ENCODE results near the gene AFF3.
A peak's percentile ranks its signal among the peaks of the same experiment; 100 is the strongest.

The AFF3 gene

DNA sequence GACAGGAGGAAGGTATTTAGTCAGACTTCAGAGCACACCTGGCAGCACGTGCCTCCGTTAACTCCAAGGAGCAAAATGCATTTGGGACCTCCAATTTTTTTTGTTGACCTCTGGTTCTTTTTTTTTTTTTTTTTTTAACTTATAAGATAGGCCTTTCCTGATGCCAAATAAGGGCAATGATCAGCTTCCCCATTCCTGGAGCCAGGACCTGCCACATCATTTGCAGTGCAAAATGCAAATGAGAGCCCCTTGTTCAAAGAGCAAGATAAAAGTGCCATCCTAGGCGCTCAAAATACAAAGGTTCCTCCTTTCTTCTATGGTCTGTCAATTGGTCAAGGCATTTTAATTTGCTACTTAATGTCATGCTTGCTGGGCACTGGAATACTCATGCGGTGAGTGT, 519.4 kb downstream of the AFF3 start:
- H3K4me1 ChIP-seq, result no peaks in the 10 kb centered on the region
- DNase-seq (ENCODE audit: low spot score in 2 of 2), result no peak
- in situ Hi-C loops (cut with MboI; ENCODE audit: low sequenced_read_pairs), result no loop called here
- no peak overlapping the region for H3K4me3 ChIP-seq
- H3K36me3 ChIP-seq (replicated peaks), result no peaks in the 10 kb centered on the region
- H3K9me3 ChIP-seq, result no peaks in the 10 kb centered on the region
- no peaks in the 10 kb centered on the region for H3K27me3 ChIP-seq (ENCODE audit: low read depth)

DNA sequence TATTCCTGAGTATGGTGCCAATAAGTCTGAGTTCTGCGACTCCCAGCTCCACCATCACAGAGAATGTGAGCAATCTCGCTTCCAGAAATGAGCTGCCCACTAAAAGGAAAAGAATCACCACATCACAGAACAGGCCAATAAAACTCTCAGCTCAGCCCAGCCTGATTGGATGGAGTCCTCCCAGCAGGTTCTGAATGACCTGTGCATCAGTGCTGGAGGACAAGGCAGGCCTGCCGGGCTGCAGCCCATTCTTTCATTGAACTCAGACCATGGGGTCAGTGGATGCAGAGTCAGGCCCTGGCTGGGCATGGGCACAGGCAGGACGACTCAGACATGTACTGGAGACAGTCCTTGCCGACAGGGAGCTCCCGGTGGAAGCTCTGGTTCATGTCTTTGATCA, 519.9 kb downstream of the AFF3 start:
- in situ Hi-C loops (cut with MboI; ENCODE audit: low sequenced_read_pairs), result no loop called here
- DNase-seq (ENCODE audit: low spot score in 2 of 2), result no peak
- Histone ChIP-seq H3K36me3 (replicated peaks) (no peaks in the 10 kb centered on the region), H3K9me3 (no peaks in the 10 kb centered on the region), H3K4me1 (no peaks in the 10 kb centered on the region), H3K4me3 (no peak overlapping the region), H3K27me3 (ENCODE audit: low read depth) (no peaks in the 10 kb centered on the region)

DNA sequence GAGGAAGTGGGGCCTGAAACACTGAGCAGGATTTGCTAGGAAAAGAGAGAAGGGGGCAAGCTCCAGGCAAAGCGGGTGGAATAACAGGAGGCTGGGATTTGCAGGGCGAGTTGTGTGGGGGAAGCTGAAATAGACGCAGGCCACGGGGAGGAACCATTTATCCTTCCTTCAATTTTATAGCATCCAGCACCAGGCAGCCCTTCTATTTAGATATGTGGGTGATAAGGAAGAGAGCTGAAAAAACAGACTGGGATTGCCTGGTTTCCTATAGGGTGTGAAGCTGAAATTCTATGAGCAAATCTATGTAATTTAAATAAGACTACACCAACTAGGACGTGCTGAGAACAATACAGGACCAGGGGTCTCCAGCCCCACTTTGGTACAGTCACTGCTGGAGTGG, 520.6 kb downstream of the AFF3 start:
- no peaks in the 10 kb centered on the region for H3K36me3 ChIP-seq (replicated peaks)
- in situ Hi-C loops (cut with MboI; ENCODE audit: low sequenced_read_pairs), result no loop called here
- no peak for DNase-seq (ENCODE audit: low spot score in 2 of 2)
- H3K9me3 ChIP-seq, result no peaks in the 10 kb centered on the region
- H3K27me3 ChIP-seq (ENCODE audit: low read depth), result no peaks in the 10 kb centered on the region
- H3K4me1 ChIP-seq, result no peaks in the 10 kb centered on the region
- no peak overlapping the region for H3K4me3 ChIP-seq

DNA sequence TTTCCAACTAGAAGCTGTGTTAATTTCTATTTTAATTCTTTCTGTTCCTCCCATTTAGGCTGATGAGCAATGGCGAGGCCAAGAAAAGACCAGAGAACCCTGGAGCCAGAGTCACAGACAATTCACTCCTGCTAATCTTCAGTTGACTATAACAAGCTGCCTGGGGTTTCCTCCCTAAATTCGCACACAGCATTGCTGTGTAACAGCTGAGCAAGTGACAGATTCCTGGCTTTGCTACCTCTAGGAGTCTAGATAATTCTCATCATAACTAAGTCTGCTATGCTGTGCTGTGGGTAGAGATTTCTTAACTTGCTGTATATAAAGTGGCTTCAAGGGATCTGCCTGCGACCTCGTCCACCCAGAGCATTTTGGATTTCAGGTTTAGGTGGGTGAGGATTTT, 521.3 kb downstream of the AFF3 start:
- Histone ChIP-seq H3K4me1 (no peaks in the 10 kb centered on the region), H3K36me3 (replicated peaks) (no peaks in the 10 kb centered on the region), H3K27me3 (ENCODE audit: low read depth) (no peaks in the 10 kb centered on the region), H3K4me3 (no peak overlapping the region), H3K9me3 (no peaks in the 10 kb centered on the region)
- in situ Hi-C loops (cut with MboI; ENCODE audit: low sequenced_read_pairs), result no loop called here
- no peak for DNase-seq (ENCODE audit: low spot score in 2 of 2)

DNA sequence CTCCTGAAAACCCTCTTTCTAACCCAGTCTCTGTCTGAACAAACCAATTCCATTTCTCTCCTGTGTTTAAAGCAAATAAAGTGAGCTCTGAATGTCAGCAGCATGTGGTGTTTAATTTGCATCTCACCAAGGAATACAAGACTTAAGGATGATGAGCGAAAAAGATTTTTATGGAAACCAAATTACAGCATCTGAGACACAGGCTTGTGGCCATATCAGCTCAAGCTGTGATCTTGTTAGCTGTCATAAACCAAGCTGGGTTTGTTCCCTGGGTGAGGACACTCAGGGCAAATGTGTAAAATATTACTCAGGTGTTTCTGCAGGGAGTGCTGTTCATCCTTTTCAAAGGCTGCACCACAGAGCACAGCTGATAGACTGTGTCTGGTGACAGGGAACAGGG, 523.2 kb downstream of the AFF3 start:
- Histone ChIP-seq H3K9me3 (no peaks in the 10 kb centered on the region), H3K4me1 (peaks cover 2% of the 10 kb centered on the region; the same call in 1 of the 2 replicates), H3K4me3 (no peak overlapping the region), H3K36me3 (replicated peaks) (no peaks in the 10 kb centered on the region), H3K27me3 (ENCODE audit: low read depth) (no peaks in the 10 kb centered on the region)
- in situ Hi-C loops (cut with MboI; ENCODE audit: low sequenced_read_pairs), result no loop called here
- no peak for DNase-seq (ENCODE audit: low spot score in 2 of 2)

DNA sequence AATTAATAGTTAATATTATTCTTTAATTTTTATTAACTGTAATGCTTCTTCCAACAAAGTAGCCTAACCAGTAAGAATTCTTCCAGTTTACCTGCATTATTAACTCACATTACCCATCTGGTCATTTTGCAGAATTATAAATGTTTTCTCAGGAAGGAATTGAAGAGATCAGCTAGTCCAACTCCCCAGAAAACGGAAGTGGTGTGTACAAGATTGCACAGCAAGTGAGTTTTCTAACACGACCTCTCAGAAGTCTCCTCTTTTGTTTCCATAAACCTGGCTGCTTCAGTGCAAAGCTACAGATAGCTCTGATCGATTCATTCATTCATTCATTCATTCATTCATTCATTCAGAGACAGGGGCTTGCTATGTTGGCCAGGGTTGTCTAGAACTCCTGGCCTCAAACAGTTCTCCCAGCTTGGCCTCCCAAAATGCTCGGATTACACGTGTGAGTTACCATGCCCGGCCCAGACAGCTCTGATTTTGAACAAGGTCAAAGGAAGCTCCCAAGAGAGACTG, 523.8 kb downstream of the AFF3 start:
- Histone ChIP-seq H3K9me3 (no peaks in the 10 kb centered on the region), H3K36me3 (replicated peaks) (no peaks in the 10 kb centered on the region), H3K27me3 (ENCODE audit: low read depth) (no peaks in the 10 kb centered on the region), H3K4me1 (peaks cover 3% of the 10 kb centered on the region; the same call in 1 of the 2 replicates), H3K4me3 (no peak overlapping the region)
- no peak for DNase-seq (ENCODE audit: low spot score in 2 of 2)
- in situ Hi-C loops (cut with MboI; ENCODE audit: low sequenced_read_pairs), result no loop called here

DNA sequence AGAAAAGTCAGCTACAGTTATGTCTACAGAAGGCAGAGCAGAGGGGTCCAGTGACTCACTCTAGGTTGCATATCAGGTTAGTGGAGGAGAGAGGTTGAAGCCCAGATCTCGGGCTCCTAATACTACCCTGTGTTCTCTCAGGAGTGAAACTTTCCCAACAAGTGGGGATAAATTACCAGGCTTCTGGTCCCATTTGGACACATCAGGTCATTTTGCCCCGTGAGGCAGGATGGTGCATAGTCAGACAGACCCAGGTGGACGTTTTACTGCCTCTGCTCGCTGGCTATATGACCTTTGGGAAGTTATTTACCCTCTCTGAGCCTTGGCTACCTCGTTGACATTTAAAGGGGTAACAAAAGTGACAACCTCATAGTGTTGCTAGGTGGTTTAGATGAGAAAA, 524.6 kb downstream of the AFF3 start:
- H3K27me3 ChIP-seq (ENCODE audit: low read depth), result no peaks in the 10 kb centered on the region

DNA sequence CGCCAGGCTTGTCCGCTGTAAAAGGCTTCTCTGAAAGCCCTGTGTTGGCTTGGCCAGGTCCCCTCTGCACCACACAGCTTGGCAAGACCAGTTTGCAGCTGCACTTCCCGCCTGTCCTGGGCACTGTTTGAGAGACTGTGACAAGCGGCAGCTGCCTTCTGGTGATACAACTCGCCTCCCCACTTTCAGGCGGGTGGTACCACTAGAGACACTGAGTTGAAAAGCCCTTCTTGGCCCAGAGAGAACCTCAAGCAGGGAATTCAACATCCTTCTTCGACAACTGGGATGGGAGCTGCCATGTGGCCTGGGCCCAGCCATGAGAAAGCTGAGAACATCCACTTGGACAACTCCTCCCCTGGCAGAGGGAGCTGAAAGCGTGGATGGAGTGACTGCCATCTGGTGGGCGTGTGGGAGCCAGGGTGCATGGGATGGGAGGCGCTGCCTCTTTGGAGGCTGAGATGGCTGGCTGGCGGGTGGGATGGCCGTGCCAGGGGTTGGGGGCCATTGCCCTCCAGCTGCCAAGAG, 527.1 kb downstream of the AFF3 start:
- Histone ChIP-seq H3K4me3 (no peak overlapping the region), H3K9me3 (no peaks in the 10 kb centered on the region), H3K4me1 (peaks cover 3% of the 10 kb centered on the region; the same call in 1 of the 2 replicates), H3K27me3 (ENCODE audit: low read depth) (no peaks in the 10 kb centered on the region), H3K36me3 (replicated peaks) (no peaks in the 10 kb centered on the region)
- in situ Hi-C loops (cut with MboI; ENCODE audit: low sequenced_read_pairs), result no loop called here
- DNase-seq (ENCODE audit: low spot score in 2 of 2), result peak in 1 of 2 experiments; percentile 18

More for the DNA sequence above, 524.6 kb downstream of the AFF3 start:
- Histone ChIP-seq H3K4me3 (no peak overlapping the region), H3K4me1 (peaks cover 3% of the 10 kb centered on the region; the same call in 1 of the 2 replicates), H3K9me3 (no peaks in the 10 kb centered on the region), H3K36me3 (replicated peaks) (no peaks in the 10 kb centered on the region)
- in situ Hi-C loops (cut with MboI; ENCODE audit: low sequenced_read_pairs), result no loop called here
- DNase-seq (ENCODE audit: low spot score in 2 of 2), result no peak

DNA sequence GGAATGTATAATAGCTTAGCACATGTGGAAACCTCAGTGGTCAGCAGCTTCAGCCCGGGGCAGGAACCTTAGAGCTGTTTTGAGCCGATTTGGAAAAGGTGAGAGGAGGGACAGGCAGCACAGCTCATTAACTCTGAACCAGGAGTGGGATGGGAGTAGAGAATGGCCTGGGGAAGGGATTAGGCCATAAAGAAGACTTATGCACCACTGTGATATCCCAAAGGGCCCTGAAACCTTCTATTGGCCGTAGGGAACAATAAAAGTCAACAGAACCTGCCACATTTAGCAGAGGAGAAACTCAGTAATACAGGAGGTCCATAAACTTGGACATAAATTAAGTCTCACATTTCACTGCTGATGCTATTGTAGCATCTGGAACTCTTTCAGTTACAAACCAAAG, 528.4 kb downstream of the AFF3 start:
- peak in 1 of 2 experiments; percentile 3 for DNase-seq (ENCODE audit: low spot score in 2 of 2)
- H3K4me1 ChIP-seq, result peaks cover 3% of the 10 kb centered on the region; the same call in 1 of the 2 replicates
- no peak overlapping the region for H3K4me3 ChIP-seq
- no peaks in the 10 kb centered on the region for H3K36me3 ChIP-seq (replicated peaks)
- H3K27me3 ChIP-seq (ENCODE audit: low read depth), result no peaks in the 10 kb centered on the region
- H3K9me3 ChIP-seq, result no peaks in the 10 kb centered on the region
- in situ Hi-C loops (cut with MboI; ENCODE audit: low sequenced_read_pairs), result no loop called here

DNA sequence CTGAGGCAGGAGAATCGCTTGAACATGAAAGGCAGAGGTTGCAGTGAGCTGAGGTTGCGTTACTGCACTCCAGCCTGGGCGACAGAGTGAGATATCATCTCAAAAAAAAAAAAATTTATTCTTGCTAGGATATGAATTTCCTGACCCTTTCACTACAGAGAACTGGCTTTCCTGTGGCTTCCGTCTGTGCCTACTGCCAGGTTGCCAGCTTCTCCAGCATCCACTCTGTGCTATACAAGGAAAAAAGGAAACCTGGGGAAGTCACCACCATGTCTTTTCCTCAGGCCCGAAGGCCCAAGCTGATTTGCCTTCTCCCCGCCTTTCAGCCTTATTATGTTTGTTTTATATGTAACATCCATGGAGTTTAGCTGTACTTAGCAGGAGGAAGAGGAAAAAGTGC, 530.6 kb downstream of the AFF3 start:
- DNase-seq (ENCODE audit: low spot score in 2 of 2), result no peak
- peaks cover 3% of the 10 kb centered on the region; the same call in 1 of the 2 replicates for H3K4me1 ChIP-seq
- H3K27me3 ChIP-seq (ENCODE audit: low read depth), result no peaks in the 10 kb centered on the region
- H3K9me3 ChIP-seq, result no peaks in the 10 kb centered on the region
- in situ Hi-C loops (cut with MboI; ENCODE audit: low sequenced_read_pairs), result no loop called here
- H3K36me3 ChIP-seq (replicated peaks), result no peaks in the 10 kb centered on the region
- no peak overlapping the region for H3K4me3 ChIP-seq

DNA sequence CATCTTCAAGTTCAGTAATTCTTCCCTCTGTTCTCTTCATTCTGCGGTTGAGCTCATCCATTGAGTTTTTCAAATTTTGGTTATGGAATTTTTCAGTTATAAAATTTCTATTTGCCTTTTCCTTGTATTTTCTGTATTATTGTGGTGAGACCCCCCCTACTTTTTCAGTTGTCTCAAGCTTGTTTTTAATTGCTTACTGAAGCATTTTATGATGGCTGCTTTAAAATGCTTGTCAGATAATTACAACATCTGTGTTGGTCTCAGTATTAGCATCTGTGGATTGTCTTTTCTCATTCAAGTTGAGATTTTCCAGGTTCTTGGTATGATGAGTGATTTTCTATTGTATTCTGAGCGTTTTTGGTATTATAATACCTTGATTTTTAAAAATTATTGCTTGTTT, 531.4 kb downstream of the AFF3 start:
- Histone ChIP-seq H3K9me3 (no peaks in the 10 kb centered on the region), H3K36me3 (replicated peaks) (no peaks in the 10 kb centered on the region), H3K4me1 (peaks cover 3% of the 10 kb centered on the region; the same call in 1 of the 2 replicates), H3K27me3 (ENCODE audit: low read depth) (no peaks in the 10 kb centered on the region), H3K4me3 (no peak overlapping the region)
- in situ Hi-C loops (cut with MboI; ENCODE audit: low sequenced_read_pairs), result no loop called here
- no peak for DNase-seq (ENCODE audit: low spot score in 2 of 2)

DNA sequence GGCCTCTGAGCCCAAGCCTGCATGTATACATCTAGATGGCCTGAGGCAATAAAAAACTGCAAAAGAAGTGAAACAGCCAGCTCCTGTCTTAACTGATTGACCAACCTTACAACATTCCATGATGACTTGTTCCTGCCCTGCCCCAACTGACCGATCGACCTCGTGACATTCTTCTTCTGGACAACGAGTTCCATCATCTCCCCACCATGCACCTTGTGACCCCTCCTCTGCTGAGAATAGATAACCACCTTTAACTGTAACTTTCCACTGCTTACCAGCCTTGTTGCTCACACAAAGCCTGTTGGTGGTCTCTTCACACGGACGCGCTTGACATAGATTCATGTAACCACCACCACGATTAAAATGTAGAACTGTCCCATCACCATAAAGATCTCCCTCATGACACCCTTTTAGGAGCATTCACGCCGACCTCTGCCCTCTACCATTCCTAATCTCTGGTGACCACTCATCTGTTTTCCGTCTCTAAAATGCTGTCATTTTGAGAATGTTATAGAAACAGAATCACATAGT, 532.5 kb downstream of the AFF3 start:
- H3K36me3 ChIP-seq (replicated peaks), result no peaks in the 10 kb centered on the region
- no peak overlapping the region for H3K4me3 ChIP-seq
- peaks cover 3% of the 10 kb centered on the region; the same call in 1 of the 2 replicates for H3K4me1 ChIP-seq
- H3K27me3 ChIP-seq (ENCODE audit: low read depth), result no peaks in the 10 kb centered on the region
- in situ Hi-C loops (cut with MboI; ENCODE audit: low sequenced_read_pairs), result no loop called here
- H3K9me3 ChIP-seq, result no peaks in the 10 kb centered on the region
- no peak for DNase-seq (ENCODE audit: low spot score in 2 of 2)

DNA sequence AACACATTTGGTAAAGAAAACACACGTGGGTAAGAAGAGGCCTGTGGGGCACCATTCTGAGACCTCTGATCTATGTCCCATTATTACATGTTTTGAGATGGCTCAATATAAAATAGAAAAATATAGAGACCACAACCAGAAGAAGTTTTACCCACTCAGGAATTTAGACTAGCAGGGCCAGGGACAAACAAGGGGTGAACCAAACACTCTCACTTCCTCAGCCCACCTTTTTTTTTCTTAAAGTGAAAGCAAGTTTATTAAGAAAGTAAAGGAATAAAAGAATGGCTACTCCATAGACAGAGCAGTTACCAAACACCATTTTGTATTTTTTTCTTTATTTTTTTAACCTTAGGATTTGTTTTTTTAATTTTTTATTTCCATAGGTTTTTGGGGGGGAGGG, 533.5 kb downstream of the AFF3 start:
- in situ Hi-C loops (cut with MboI; ENCODE audit: low sequenced_read_pairs), result no loop called here
- H3K4me3 ChIP-seq, result no peak overlapping the region
- H3K36me3 ChIP-seq (replicated peaks), result no peaks in the 10 kb centered on the region
- no peaks in the 10 kb centered on the region for H3K9me3 ChIP-seq
- H3K4me1 ChIP-seq, result no peaks in the 10 kb centered on the region; the same call in 1 of the 2 replicates
- no peaks in the 10 kb centered on the region for H3K27me3 ChIP-seq (ENCODE audit: low read depth)
- DNase-seq (ENCODE audit: low spot score in 2 of 2), result no peak

DNA sequence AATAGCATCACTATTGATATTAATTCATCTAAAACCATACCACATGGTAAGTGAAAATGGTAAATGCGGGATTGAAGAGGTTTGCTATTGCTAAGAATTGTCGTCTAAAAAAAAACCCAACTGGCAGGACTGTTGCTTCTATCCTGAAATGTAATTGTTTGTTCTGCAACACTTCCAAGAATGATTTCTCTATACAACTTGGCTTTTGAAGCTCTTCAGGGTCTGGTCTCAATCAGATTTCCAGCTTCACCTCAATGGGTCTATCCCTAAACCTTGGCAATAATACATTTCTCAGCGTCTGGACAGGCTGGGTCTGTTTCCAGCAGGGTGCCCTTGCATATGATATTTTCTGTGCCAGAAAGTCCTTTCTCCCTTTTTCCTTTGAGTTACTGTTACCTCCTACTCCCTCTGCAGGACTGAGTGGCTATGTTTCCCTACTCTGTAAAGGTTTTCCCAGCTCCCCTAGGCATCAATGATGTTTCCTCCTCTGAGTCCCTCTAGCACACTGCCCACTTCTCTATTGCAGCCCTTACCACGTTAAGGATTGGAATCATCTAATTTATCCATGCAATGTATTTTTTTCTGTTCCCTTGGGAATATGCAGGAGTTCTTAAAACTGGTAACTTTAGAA, 534.4 kb downstream of the AFF3 start:
- no peaks in the 10 kb centered on the region for H3K27me3 ChIP-seq (ENCODE audit: low read depth)
- H3K9me3 ChIP-seq, result no peaks in the 10 kb centered on the region
- H3K4me1 ChIP-seq, result no peaks in the 10 kb centered on the region
- no peak overlapping the region for H3K4me3 ChIP-seq
- no peaks in the 10 kb centered on the region for H3K36me3 ChIP-seq (replicated peaks)
- in situ Hi-C loops (cut with MboI; ENCODE audit: low sequenced_read_pairs), result no loop called here
- no peak for DNase-seq (ENCODE audit: low spot score in 2 of 2)

Measured in HAP-1 (cell line).